GM19351 (cell line): ENCODE data around the gene PRR14L.
A peak's percentile ranks its signal among the peaks of the same experiment; 100 is the strongest.
"Not testable (repeated sequence)": the region's sequence is repeated elsewhere in the genome, so short reads cannot be mapped to it uniquely, and the experiment has no call there.

Source experiments
- ATAC-seq: cut with Tn5 transposase; IDR thresholded peaks from one replicate; pipeline ENCODE4 v1.9.1; 2021; ENCODE audit warnings: mild to moderate bottlenecking, moderate library complexity; ENCODE audit not compliant: unreplicated experiment

Gene PRR14L

DNA sequence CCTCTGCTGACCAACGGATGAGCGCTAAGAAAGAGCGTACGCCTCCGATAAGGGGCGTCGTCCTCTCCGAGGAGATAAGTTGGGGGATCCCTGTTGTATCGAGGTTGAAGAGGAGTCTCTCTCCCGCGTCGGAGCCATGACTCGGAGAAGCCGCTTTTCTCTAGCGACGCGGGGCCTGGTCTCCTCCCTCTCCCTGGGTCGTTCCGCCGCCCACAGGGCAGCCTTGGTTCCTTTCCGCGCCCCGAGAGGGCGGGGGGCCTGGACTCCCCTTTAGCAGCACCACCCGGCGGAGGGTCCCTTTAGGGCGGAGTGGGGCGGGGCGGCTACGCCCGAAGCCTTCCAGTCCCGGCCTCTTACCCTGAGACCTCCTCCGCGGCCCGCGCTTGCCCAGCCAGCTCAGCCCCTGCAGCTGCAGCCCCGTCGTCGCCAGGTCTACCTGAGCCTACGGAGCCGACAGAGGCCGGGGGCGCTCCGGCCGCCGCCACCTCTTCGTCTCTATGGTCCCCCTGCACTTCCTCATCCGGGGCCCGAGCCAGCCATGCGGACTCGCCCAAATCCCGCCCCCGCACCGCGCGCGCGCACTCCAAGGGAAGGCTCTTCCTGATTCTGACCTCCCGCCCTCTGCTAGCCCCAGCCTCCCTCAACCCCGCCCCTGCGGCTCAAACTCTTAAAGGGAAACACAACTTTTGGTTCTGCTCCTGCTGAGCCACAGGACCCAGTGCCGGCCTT, at the start of gene PRR14L:
PRR14L (minus strand) TSS at position 497 of the 729 bp plus-strand sequence. CDS start 11,272 bp downstream, outside the sequence.
- ATAC-seq = peak; percentile 58

GRCh38 chr22:31799358-31799757, 49.4 kb upstream of the PRR14L start:
- ATAC-seq = not testable (repeated sequence)

GRCh38 chr22:31790240-31790639, 40.3 kb upstream of the PRR14L start:
- no peak for ATAC-seq

GRCh38 chr22:31789803-31790202, 39.9 kb upstream of the PRR14L start:
- no peak for ATAC-seq

DNA sequence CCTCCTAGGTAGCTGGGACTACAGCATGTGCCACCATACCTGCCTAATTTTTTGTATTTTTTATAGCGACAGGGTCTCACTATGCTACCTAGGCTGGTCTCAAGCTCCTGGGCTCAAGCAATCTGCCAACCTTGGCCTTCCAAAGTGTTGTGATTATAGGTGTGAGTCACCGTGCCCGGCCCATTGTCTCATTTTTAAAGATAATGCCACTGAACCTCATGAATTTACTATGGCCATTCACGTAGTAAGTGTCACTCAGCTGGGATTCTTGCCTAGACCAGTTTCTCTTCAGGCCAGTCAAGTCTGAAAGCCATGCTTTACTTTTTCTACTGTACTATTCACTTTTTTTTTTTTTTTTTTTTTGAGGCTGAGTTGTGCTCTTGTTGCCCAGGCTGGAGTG, 26.3 kb upstream of the PRR14L start:
- no peak for ATAC-seq

DNA sequence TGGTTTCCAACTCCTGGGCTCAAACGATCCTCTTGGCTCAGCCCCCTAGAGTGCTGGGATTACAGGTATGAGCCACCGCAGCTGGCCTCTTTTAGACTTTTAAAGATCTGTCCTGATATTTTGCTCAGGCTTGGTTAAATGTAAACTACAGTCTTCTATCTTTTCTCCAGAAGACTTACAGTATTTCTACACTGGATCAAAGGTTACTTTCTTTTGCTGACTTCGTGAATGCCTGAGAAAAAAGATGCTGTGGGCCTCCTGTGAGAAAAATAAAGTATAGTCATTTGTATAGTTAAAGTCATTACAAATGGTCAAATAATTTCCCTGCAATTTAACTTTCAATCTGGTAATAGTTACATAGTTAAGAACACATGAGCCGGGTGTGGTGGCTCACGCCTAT, 23.5 kb upstream of the PRR14L start:
- ATAC-seq = no peak

DNA sequence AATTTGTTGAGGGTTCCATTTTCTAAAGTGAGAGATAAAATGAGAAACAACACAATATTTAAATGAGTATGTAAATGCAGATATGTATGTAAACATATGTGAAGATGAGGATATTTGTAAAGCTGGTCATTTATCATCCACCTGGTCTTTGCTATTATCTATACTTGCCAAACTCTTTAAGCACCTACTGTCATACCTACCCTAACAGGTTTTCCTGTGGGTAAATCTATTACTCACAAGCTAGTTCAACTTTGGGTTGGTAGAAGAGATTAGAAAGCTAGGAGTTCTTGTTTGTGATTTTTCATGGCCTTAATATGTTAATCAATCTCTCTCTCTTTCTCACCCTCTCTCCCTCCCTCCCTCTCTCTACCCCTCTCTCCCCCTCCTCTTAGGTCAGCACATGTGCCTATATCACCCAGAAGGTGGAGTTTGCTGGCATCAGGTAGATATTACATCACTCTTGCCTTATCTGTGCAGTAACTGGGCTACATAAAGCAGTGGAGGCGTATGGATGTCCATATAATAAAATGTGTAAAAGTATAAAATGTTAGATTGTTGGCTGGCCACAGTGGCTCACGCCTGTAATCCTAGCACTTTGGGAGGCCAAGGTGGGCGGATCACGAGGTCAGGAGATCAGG, 18.6 kb upstream of the PRR14L start:
- ATAC-seq = no peak

DNA sequence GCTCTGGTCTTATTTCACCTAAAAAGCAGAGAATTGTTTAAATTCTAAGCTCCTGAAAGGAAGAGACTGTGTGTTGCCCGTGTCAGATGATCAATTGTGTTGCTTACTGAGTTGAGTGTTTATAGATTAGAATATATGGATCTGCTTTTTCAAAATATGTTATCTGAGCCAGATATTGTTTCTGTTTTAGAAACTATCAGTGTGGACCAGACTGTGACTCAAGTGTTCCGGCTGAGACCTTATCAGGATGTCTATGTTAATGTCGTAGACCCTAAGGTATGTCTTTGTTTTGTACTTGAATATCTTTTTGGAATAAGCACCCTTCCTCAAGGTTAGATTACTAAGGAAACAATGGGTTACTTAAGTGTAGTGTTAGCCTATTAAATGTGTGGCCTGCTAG, 14.9 kb upstream of the PRR14L start:
- no peak for ATAC-seq

DNA sequence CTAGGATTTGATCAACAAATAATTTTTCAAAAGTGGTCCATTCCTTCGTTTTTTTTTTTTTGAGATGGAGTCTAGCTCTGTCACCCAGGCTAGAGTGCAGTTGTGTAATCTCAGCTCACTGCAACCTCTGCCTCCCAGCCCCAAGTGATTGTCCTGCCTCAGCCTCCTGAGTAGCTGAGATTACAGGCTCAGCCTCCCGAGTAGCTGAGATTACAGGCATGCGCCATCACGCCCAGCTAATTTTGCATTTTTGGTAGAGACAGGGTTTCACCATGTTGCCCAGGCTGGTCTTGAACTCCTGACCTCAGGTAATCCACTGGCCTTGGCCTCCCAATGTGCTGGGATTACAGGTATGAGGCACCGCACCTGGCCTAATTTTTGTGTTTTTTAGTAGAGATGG, 8.9 kb upstream of the PRR14L start:
- ATAC-seq = not testable (repeated sequence)

- no peak for ATAC-seq
These were observed 7.3 kb upstream of the PRR14L start for GRCh38 chr22:31757265-31757664.

- ATAC-seq = no peak
These were observed 4.9 kb upstream of the PRR14L start for GRCh38 chr22:31754813-31755212.

DNA sequence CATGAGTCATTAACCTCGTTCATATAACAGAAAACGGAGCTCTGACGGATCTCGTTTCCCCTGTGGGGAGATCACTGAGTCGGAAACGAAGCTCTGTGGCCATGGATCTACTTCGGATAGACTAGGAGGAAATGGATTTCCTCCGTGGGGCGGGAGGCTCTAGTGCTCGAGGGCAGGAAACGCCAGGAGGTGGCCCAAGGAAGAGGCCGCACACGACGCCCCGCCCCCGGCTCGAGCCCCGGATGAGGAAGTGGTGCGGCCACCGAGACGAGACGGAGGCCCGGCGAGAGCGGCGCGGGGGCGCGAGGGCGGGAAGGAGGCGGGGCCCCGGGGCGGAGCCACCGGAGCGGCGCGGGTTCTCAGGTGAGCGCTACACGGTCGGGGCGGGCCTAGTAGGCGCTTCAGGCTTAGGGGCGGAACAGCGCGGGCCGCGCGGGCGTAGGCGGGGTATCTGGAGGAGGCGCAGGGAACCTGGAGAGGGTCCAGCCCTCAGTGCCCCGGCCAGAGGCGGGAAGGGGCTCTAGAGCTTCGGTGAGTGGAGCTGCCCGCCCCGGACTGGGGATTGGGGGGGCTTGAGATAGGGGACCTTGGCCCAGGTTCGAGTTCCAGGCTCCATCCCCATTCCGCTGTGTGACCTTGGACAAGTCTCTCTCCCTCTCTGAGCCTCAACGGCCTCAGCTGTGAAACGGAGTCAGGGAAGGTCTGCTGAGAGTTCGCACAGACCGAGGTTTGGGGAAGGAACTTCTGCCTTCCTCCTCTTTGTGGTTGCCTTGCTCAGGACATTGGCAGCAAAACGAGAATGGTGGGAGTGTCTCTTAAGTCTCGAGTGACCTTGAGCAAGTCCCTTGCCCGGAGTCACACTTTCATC, 3.9 kb upstream of the PRR14L start, which contains the start of gene DEPDC5:
DEPDC5 (plus strand) TSS at position 386 of the 868 bp plus-strand sequence. CDS start 903 bp downstream, outside the sequence.
- ATAC-seq = peak; percentile 67

- ATAC-seq = peak; percentile 16
These were observed 3.2 kb upstream of the PRR14L start for GRCh38 chr22:31753005-31753633.

GRCh38 chr22:31752096-31752847, 2.3 kb upstream of the PRR14L start:
- no peak for ATAC-seq

GRCh38 chr22:31750365-31751284, 693 bp upstream of the PRR14L start:
- ATAC-seq = no peak

- no peak for ATAC-seq
These were observed 1.4 kb downstream of the PRR14L start for GRCh38 chr22:31748490-31748889.

- ATAC-seq = no peak
These were observed 2.5 kb downstream of the PRR14L start for GRCh38 chr22:31747441-31747840.

DNA sequence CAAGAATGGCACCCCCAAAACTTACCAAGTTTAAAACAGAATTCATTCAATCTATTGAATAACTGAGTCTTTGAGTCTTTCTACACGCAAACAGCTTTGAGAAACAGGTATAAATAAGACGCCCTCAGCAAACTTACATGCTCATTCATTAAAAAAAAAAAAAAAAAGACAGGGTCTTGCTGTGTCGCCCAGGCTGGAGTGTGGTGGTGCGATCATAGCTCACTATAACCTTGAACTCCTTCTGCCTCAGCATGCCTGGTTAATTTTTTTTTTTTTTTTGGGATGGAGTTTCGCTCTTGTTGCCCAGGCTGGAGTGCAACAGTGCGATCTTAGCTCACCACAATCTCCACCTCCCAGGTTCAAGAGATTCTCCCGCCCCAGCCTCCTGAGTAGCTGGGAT, 6.1 kb downstream of the PRR14L start:
- no peak for ATAC-seq

GRCh38 chr22:31742682-31743081, 7.2 kb downstream of the PRR14L start:
- ATAC-seq = no peak
